HepG2 (cell line): Measurements from ENCODE around the gene ATG4D. TPM values are rescaled to one million over a fixed set of nuclear protein-coding genes. Genes with fewer than 3 reads are reported as not detected.

Experiments
- ARID4A ChIP-seq: sonication (generic); formaldehyde crosslinking; IDR thresholded peaks from 2 replicates; pipeline ENCODE4 v1.5.0; 2020; ENCODE audit warnings: mild to moderate bottlenecking, missing genetic modification reagents, borderline replicate concordance
- CCDC6 ChIP-seq: sonication (generic); formaldehyde crosslinking; IDR thresholded peaks from 2 replicates; pipeline ENCODE4 v1.8.1; 2022; ENCODE audit warnings: mild to moderate bottlenecking, missing genetic modification reagents, moderate library complexity
- EEA1 ChIP-seq: sonication (generic); formaldehyde crosslinking; IDR thresholded peaks from 2 replicates; pipeline ENCODE4 v1.5.1; 2020; ENCODE audit warnings: mild to moderate bottlenecking, missing genetic modification reagents, borderline replicate concordance
- HHEX ChIP-seq: IDR thresholded peaks from 2 replicates; pipeline ENCODE4 v1.6.1; 2016; ENCODE audit warnings: control low read depth
- KDM5A ChIP-seq: fragments of 200-600 bp; sonication (generic); IDR thresholded peaks from 2 replicates; pipeline ENCODE4 v1.7.0; 2018; ENCODE audit warnings: antibody characterized with exemption, mild to moderate bottlenecking, low read length, borderline replicate concordance
- KDM6A ChIP-seq: IDR thresholded peaks from 2 replicates; pipeline ENCODE4 v1.6.1; 2016; ENCODE audit warnings: low read depth
- MAF1 ChIP-seq: sonication (generic); formaldehyde crosslinking; IDR thresholded peaks from 2 replicates; pipeline ENCODE4 v1.5.0; 2020; ENCODE audit warnings: missing genetic modification reagents, borderline replicate concordance
- MEF2D ChIP-seq: sonication (generic); formaldehyde crosslinking; IDR thresholded peaks from 2 replicates; pipeline ENCODE4 v1.5.1; 2020; ENCODE audit warnings: mild to moderate bottlenecking, missing genetic modification reagents
- NFE2 ChIP-seq: sonication (generic); formaldehyde crosslinking; IDR thresholded peaks from 2 replicates; pipeline ENCODE4 v1.4.0; 2020; ENCODE audit warnings: missing genetic modification reagents
- NR2C2 ChIP-seq: sonication (generic); formaldehyde crosslinking; IDR thresholded peaks from 2 replicates; pipeline ENCODE4 v1.4.0; 2020; ENCODE audit warnings: missing genetic modification reagents, mild to moderate bottlenecking, moderate library complexity, borderline replicate concordance
- PPARG ChIP-seq: conservative IDR thresholded peaks from 2 replicates; pipeline ENCODE4 v1.6.1; 2016; ENCODE audit warnings: missing biosample characterization, missing genetic modification reagents
- PRPF4 ChIP-seq: fragments of 200-400 bp; formaldehyde crosslinking; IDR thresholded peaks from 2 replicates; pipeline ENCODE4 v1.6.1; 2016; ENCODE audit warnings: low read length, low read depth; ENCODE audit not compliant: poor library complexity, severe bottlenecking
- SIN3A ChIP-seq: IDR thresholded peaks from 2 replicates; pipeline ENCODE4 v1.6.1; 2011; ENCODE audit warnings: low read depth, mild to moderate bottlenecking, control low read depth, low read length, borderline replicate concordance
- TFDP1 ChIP-seq: IDR thresholded peaks from 2 replicates; pipeline ENCODE4 v1.6.1; 2016; ENCODE audit warnings: missing compliant biosample characterization, missing genetic modification reagents, borderline replicate concordance
- UBTF ChIP-seq: sonication (generic); formaldehyde crosslinking; IDR thresholded peaks from 2 replicates; pipeline ENCODE4 v1.4.0; 2020; ENCODE audit warnings: mild to moderate bottlenecking, missing genetic modification reagents
- ZFP1 ChIP-seq: IDR thresholded peaks from 2 replicates; pipeline ENCODE4 v1.6.1; 2016
- ZNF501 ChIP-seq: sonication (generic); formaldehyde crosslinking; IDR thresholded peaks from 2 replicates; pipeline ENCODE4 v1.5.1; 2020; ENCODE audit warnings: mild to moderate bottlenecking, moderate library complexity, missing genetic modification reagents
- polyA plus RNA-seq, 8 experiments: library from polyadenylated mRNA; depleted of rRNA in 3 of 8; stranded (reverse) in 7 of 8; unstranded in 1 of 8; fragments of >200 nt; fragmentation: Illumina TruSeq in 4 of 8; extraction: Trizol in 4 of 8; gene quantifications; 2 replicates each; pipeline versions ENCODE4 v1.2.1 to v1.2.3, GENCODE V29; 2011 to 2016; ENCODE audit warnings: low read depth in 4 of 8, missing spikeins in 1 of 8, mixed read lengths in 1 of 8; ENCODE audit not compliant: insufficient read depth in 1 of 8
- total RNA-seq, 5 experiments: library from RNA; depleted of rRNA; stranded (reverse); fragments of >200 nt; fragmentation: Illumina TruSeq; extraction: Trizol; gene quantifications; 2 replicates each; pipeline ENCODE4 v1.2.3, GENCODE V29; 2016; ENCODE audit warnings: low read depth in 1 of 5
- TF ChIP-seq, protein P1 (sequence below): IDR thresholded peaks from 2 replicates; pipeline ENCODE4 v1.6.1; 2016; ENCODE audit warnings: mild to moderate bottlenecking
- TF ChIP-seq, protein P2 (sequence below): IDR thresholded peaks from 2 replicates; pipeline ENCODE4 v1.6.1; 2016; ENCODE audit warnings: missing genetic modification reagents, missing compliant biosample characterization

ATG4D gene
- total and polyA plus RNA-seq, 2 of the 13 experiments (the other 11 are each of a cell fraction or from before 2014, with no cell fraction given): 17.8 to 19.0 TPM

DNA sequence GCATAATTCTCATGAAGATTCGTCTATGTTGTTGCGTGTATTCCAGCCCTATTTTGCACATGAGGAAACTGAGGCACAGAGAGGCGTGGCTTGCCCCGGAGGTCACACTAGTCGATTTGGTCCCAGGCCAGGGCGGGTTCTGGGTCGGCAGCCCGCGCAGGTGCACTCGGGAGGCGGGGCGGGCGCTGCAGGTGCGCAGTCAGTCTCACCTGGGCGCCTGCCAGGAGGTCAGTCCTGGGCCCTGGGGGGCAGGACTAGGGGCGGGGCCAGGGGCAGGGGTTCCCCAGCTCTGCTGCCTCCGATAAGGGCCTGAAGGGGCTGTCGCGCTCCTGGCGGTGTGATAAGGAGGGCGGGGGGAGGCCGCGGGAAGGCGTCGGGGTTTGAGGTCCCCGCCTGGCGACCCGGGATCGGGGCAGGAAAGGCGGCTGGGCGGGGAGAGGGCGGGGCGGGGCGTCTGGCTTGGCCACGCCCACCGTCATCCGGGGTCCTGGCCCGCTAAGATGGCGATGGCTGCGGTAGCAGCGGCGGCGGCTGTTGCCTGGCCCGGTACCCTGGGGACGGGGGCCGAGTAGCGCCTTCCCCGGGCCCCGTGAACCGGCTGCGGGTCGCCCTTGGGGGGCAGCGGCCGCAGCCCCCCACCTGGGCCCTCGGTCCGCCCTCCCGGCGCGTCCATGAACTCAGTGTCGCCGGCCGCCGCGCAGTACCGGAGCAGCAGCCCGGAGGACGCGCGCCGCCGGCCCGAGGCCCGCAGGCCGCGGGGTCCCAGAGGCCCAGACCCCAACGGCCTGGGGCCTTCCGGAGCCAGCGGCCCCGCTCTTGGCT is at the start of gene ATG4D (continued):
- TF ChIP-seq UBTF (peak; percentile 62; the same call in 1 of the 2 replicates), ZNF501 (CRISPR knock-in tag) (0 out of 2 replicates have a peak, but pooled peaks have one; percentile 53), SIN3A (peak; percentile 34; the same call in 1 of the 2 replicates), ZFP1 (CRISPR knock-in tag) (no peak), EEA1 (0 out of 2 replicates have a peak, but pooled peaks have one; percentile 0), HHEX (CRISPR knock-in tag) (no peak), NFE2 (CRISPR knock-in tag) (no peak), NR2C2 (CRISPR knock-in tag) (peak; percentile 55), PRPF4 (no peak), KDM5A (peak; percentile 40; the same call in 1 of the 2 replicates), ARID4A (CRISPR knock-in tag) (peak; percentile 35; the same call in 1 of the 2 replicates), MAF1 (CRISPR knock-in tag) (no peak), MEF2D (no peak), KDM6A (no peak), CCDC6 (CRISPR knock-in tag) (0 out of 2 replicates have a peak, but pooled peaks have one; percentile 49), TFDP1 (CRISPR knock-in tag) (peak; percentile 30; the same call in 1 of the 2 replicates), PPARG (CRISPR knock-in tag) (0 out of 2 replicates have a peak, but pooled peaks have one; percentile 17)
- TF ChIP-seq, protein P1, sequence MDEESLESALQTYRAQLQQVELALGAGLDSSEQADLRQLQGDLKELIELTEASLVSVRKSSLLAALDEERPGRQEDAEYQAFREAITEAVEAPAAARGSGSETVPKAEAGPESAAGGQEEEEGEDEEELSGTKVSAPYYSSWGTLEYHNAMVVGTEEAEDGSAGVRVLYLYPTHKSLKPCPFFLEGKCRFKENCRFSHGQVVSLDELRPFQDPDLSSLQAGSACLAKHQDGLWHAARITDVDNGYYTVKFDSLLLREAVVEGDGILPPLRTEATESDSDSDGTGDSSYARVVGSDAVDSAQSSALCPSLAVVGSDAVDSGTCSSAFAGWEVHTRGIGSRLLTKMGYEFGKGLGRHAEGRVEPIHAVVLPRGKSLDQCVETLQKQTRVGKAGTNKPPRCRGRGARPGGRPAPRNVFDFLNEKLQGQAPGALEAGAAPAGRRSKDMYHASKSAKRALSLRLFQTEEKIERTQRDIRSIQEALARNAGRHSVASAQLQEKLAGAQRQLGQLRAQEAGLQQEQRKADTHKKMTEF (CRISPR knock-in tag): no peak
- TF ChIP-seq, protein P2, sequence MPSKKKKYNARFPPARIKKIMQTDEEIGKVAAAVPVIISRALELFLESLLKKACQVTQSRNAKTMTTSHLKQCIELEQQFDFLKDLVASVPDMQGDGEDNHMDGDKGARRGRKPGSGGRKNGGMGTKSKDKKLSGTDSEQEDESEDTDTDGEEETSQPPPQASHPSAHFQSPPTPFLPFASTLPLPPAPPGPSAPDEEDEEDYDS (CRISPR knock-in tag): 0 out of 2 replicates have a peak, but pooled peaks have one; percentile 65
